ENCODE data around the gene TTC19.
"Not testable (repeated sequence)": the region's sequence is repeated elsewhere in the genome, so short reads cannot be mapped to it uniquely, and the experiment has no call there.

The TTC19 gene

GRCh38 chr17:15973834-15974233, 25.8 kb upstream of the TTC19 start:
- no peak for DNase-seq

GRCh38 chr17:15977894-15978293, 21.7 kb upstream of the TTC19 start:
- DNase-seq = no peak

- DNase-seq = no peak
Observed at GRCh38 chr17:15978606-15979005, 21.0 kb upstream of the TTC19 start.

- not testable (repeated sequence) for DNase-seq
Observed at GRCh38 chr17:15979013-15979412, 20.6 kb upstream of the TTC19 start.

GRCh38 chr17:15981208-15981607, 18.4 kb upstream of the TTC19 start:
- no peak for DNase-seq

GRCh38 chr17:15981646-15982580, 17.7 kb upstream of the TTC19 start:
- no peak for DNase-seq

GRCh38 chr17:15996322-15996721, 3.3 kb upstream of the TTC19 start:
- no peak for DNase-seq

- DNase-seq = no peak
Observed at GRCh38 chr17:15998031-15998562, 1.5 kb upstream of the TTC19 start.

GRCh38 chr17:15999974-16000827, 577 bp downstream of the TTC19 start:
- no peak for DNase-seq

GRCh38 chr17:16001226-16001897, 1.7 kb downstream of the TTC19 start:
- DNase-seq = no peak

- DNase-seq = no peak
Observed at GRCh38 chr17:16002708-16003260, 3.2 kb downstream of the TTC19 start.

GRCh38 chr17:16003841-16004240, 4.2 kb downstream of the TTC19 start:
- no peak for DNase-seq

- DNase-seq = no peak
Observed at GRCh38 chr17:16005636-16006035, 6.0 kb downstream of the TTC19 start.

- no peak for DNase-seq
Observed at GRCh38 chr17:16007439-16007838, 7.8 kb downstream of the TTC19 start.

- DNase-seq = no peak
Observed at GRCh38 chr17:16013943-16014407, 14.4 kb downstream of the TTC19 start.

GRCh38 chr17:16019347-16019746, 19.7 kb downstream of the TTC19 start:
- no peak for DNase-seq

GRCh38 chr17:16023881-16024280, 24.3 kb downstream of the TTC19 start:
- DNase-seq = no peak

- DNase-seq = no peak
Observed at GRCh38 chr17:16025202-16025601, 25.6 kb downstream of the TTC19 start.

GRCh38 chr17:16026895-16027294, 27.3 kb downstream of the TTC19 start:
- no peak for DNase-seq

- DNase-seq = no peak
Observed at GRCh38 chr17:16027708-16028584, 28.3 kb downstream of the TTC19 start.

- DNase-seq = no peak
Observed at GRCh38 chr17:16033729-16034349, 34.2 kb downstream of the TTC19 start.

All from DMS 273 treated with DMSO at 0.1 percent for 48 hours (cell line).